Tibial nerve (tissue), 4 donors: Measurements from ENCODE around the gene NFKB1.

Source experiments
- EP300 ChIP-seq, 2 donors: sonication (generic); formaldehyde crosslinking; IDR thresholded peaks; one replicate each; pipeline ENCODE4 v1.6.1; 2017; ENCODE audit warnings: antibody characterized with exemption in 2 of 2, mild to moderate bottlenecking in 1 of 2
- POLR2A ChIP-seq, 2 donors: fragments of 450-650 bp; IDR thresholded peaks; one replicate each; pipeline ENCODE4 v1.6.1; 2017; ENCODE audit warnings: antibody characterized with exemption in 2 of 2, mild to moderate bottlenecking in 2 of 2, moderate library complexity in 2 of 2
- TF ChIP-seq, protein P1 (sequence below), 5 experiments: fragments of 200-600 bp in 3 of 5; fragments of 450-650 bp in 2 of 5; sonication (generic) in 3 of 5; IDR thresholded peaks; one replicate each; pipeline ENCODE4 v1.5.1; 2016 to 2019; ENCODE audit warnings: antibody characterized with exemption in 5 of 5, mild to moderate bottlenecking in 3 of 5, moderate library complexity in 2 of 5

GRCh38 chr4:102518703-102519131 lies 17.6 kb downstream of the NFKB1 start:
- TF ChIP-seq, protein P1, sequence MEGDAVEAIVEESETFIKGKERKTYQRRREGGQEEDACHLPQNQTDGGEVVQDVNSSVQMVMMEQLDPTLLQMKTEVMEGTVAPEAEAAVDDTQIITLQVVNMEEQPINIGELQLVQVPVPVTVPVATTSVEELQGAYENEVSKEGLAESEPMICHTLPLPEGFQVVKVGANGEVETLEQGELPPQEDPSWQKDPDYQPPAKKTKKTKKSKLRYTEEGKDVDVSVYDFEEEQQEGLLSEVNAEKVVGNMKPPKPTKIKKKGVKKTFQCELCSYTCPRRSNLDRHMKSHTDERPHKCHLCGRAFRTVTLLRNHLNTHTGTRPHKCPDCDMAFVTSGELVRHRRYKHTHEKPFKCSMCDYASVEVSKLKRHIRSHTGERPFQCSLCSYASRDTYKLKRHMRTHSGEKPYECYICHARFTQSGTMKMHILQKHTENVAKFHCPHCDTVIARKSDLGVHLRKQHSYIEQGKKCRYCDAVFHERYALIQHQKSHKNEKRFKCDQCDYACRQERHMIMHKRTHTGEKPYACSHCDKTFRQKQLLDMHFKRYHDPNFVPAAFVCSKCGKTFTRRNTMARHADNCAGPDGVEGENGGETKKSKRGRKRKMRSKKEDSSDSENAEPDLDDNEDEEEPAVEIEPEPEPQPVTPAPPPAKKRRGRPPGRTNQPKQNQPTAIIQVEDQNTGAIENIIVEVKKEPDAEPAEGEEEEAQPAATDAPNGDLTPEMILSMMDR (IDR thresholded peaks at IDR 0.05) = no peak
- no peak for TF ChIP-seq EP300 (IDR thresholded peaks at IDR 0.05)
- TF ChIP-seq POLR2A (IDR thresholded peaks at IDR 0.05) = no peak
